ENCODE results near the gene LAMTOR1.

GRCh38 chr11:72120930-72121329, 17.8 kb upstream of the LAMTOR1 start:
- no peak for TF ChIP-seq CTCF (IDR thresholded peaks at IDR 0.05; ENCODE audit: borderline replicate concordance, extremely low read depth, low read length, poor library complexity, severe bottlenecking)
- no peak for TF ChIP-seq EZH2 (IDR thresholded peaks at IDR 0.05; ENCODE audit: borderline replicate concordance, low read depth, low read length, severe bottlenecking)
